Measurements from ENCODE around the gene IPO7.

Gene IPO7

GRCh38 chr11:9438611-9439010 is 54.2 kb downstream of the IPO7 start:
- Histone ChIP-seq H3K27ac (ENCODE audit: extremely low read depth, low read depth, low read length) (no peak overlapping the region), H3K36me3 (ENCODE audit: control insufficient read depth in 2 of 2, insufficient read depth in 1 of 2, low read length in 2 of 2) (peaks cover 33 to 97% of the 10 kb centered on the region in 2 experiments), H3K4me1 (ENCODE audit: control insufficient read depth, insufficient read depth, low read length) (no peaks in the 10 kb centered on the region), H3K4me3 (ENCODE audit: low read depth, low read length) (no peak overlapping the region), H3K9me3 (ENCODE audit: control insufficient read depth, insufficient read depth, low read depth, low read length) (no peaks in the 10 kb centered on the region)
- CTCF ChIA-PET, result no interaction called here
- TF ChIP-seq ZBTB10 (tag by site-specific recombination; IDR thresholded peaks at IDR 0.05) (no peak), ZNF645 (tag by site-specific recombination; IDR thresholded peaks at IDR 0.05) (no peak), TRIM28 (IDR thresholded peaks at IDR 0.05; ENCODE audit: borderline replicate concordance, low read length) (no peak), ZNF776 (tag by site-specific recombination; IDR thresholded peaks at IDR 0.05; ENCODE audit: borderline replicate concordance) (no peak), HOXA7 (CRISPR knock-in tag; IDR thresholded peaks at IDR 0.05; ENCODE audit: borderline replicate concordance) (no peak), PRDM10 (tag by site-specific recombination; IDR thresholded peaks at IDR 0.05) (no peak), ZNF558 (tag by site-specific recombination; IDR thresholded peaks at IDR 0.05) (no peak), ZNF621 (tag by site-specific recombination; IDR thresholded peaks at IDR 0.05) (no peak), ZNF214 (tag by site-specific recombination; IDR thresholded peaks at IDR 0.05; ENCODE audit: borderline replicate concordance) (no peak), RBAK (tag by site-specific recombination; IDR thresholded peaks at IDR 0.05) (no peak), ZNF530 (tag by site-specific recombination; IDR thresholded peaks at IDR 0.05; ENCODE audit: low read depth) (no peak), PRDM2 (tag by site-specific recombination; IDR thresholded peaks at IDR 0.05; ENCODE audit: borderline replicate concordance) (no peak), ZNF2 (tag by site-specific recombination; IDR thresholded peaks at IDR 0.05) (no peak), ZBTB11 (tag by site-specific recombination; conservative IDR thresholded peaks at IDR 0.05; ENCODE audit: low read depth) (no peak), ZNF677 (tag by site-specific recombination; IDR thresholded peaks at IDR 0.05) (no peak), ZNF639 (tag by site-specific recombination; IDR thresholded peaks at IDR 0.05) (no peak)
- POLR2A ChIA-PET, result no interaction called here

Measured in HEK293 (cell line).